GM21360 (cell line): ENCODE data around the gene TRIM33.
"Not testable (repeated sequence)": the region's sequence is repeated elsewhere in the genome, so short reads cannot be mapped to it uniquely, and the experiment has no call there.

Source experiments
- ATAC-seq: cut with Tn5 transposase; IDR thresholded peaks from one replicate; pipeline ENCODE4 v1.9.1; 2021; ENCODE audit warnings: mild to moderate bottlenecking, moderate library complexity; ENCODE audit not compliant: unreplicated experiment

TRIM33 gene

GRCh38 chr1:114468710-114469468 is 42.1 kb downstream of the TRIM33 start:
- no peak for ATAC-seq

- no peak for ATAC-seq
These were observed 43.0 kb downstream of the TRIM33 start for GRCh38 chr1:114468047-114468446.

- no peak for ATAC-seq
These were observed 43.5 kb downstream of the TRIM33 start for GRCh38 chr1:114467491-114467890.

- no peak for ATAC-seq
These were observed 44.5 kb downstream of the TRIM33 start for GRCh38 chr1:114466334-114467014.

GRCh38 chr1:114462963-114463362 is 48.0 kb downstream of the TRIM33 start:
- no peak for ATAC-seq

GRCh38 chr1:114462341-114462740 is 48.7 kb downstream of the TRIM33 start:
- ATAC-seq, result no peak

GRCh38 chr1:114458237-114458777 is 52.7 kb downstream of the TRIM33 start:
- no peak for ATAC-seq

- no peak for ATAC-seq
These were observed 53.2 kb downstream of the TRIM33 start for GRCh38 chr1:114457675-114458236.

GRCh38 chr1:114456586-114456985 is 54.4 kb downstream of the TRIM33 start:
- no peak for ATAC-seq

GRCh38 chr1:114455102-114455785 is 55.8 kb downstream of the TRIM33 start:
- ATAC-seq, result no peak

- ATAC-seq, result no peak
These were observed 56.5 kb downstream of the TRIM33 start for GRCh38 chr1:114454539-114454938.

GRCh38 chr1:114453361-114453784 is 57.6 kb downstream of the TRIM33 start:
- ATAC-seq, result no peak

GRCh38 chr1:114448370-114449036 is 62.5 kb downstream of the TRIM33 start:
- no peak for ATAC-seq

- no peak for ATAC-seq
These were observed 64.8 kb downstream of the TRIM33 start for GRCh38 chr1:114446198-114446597.

GRCh38 chr1:114443226-114443625 is 67.8 kb downstream of the TRIM33 start:
- ATAC-seq, result not testable (repeated sequence)

GRCh38 chr1:114441332-114441731 is 69.7 kb downstream of the TRIM33 start:
- no peak for ATAC-seq

- ATAC-seq, result no peak
These were observed 71.6 kb downstream of the TRIM33 start for GRCh38 chr1:114439369-114439768.

- ATAC-seq, result no peak
These were observed 73.2 kb downstream of the TRIM33 start for GRCh38 chr1:114437812-114438211.

- no peak for ATAC-seq
These were observed 74.2 kb downstream of the TRIM33 start for GRCh38 chr1:114436799-114437198.

- no peak for ATAC-seq
These were observed 75.8 kb downstream of the TRIM33 start for GRCh38 chr1:114435088-114435715.
